ENCODE data around the gene OR9Q1.
"Not testable (repeated sequence)": the region's sequence is repeated elsewhere in the genome, so short reads cannot be mapped to it uniquely, and the experiment has no call there.

The OR9Q1 gene

GRCh38 chr11:58023435-58023931, at the start of gene OR9Q1:
Gene OR9Q1 (plus strand): TSS chr11:58023881. CDS start chr11:58179445, 155,564 bp downstream.
- DNase-seq: no peak

- DNase-seq: no peak
Observed at GRCh38 chr11:57974132-57974531, 49.5 kb upstream of the OR9Q1 start.

- no peak for DNase-seq
Observed at GRCh38 chr11:57974848-57975601, 48.7 kb upstream of the OR9Q1 start.

- DNase-seq: no peak
Observed at GRCh38 chr11:57977709-57978108, 46.0 kb upstream of the OR9Q1 start.

- no peak for DNase-seq
Observed at GRCh38 chr11:57978686-57979531, 44.8 kb upstream of the OR9Q1 start.

- DNase-seq: no peak
Observed at GRCh38 chr11:57979532-57980079, 44.1 kb upstream of the OR9Q1 start.

- no peak for DNase-seq
Observed at GRCh38 chr11:57980201-57980600, 43.5 kb upstream of the OR9Q1 start.

GRCh38 chr11:57981536-57981935, 42.1 kb upstream of the OR9Q1 start:
- no peak for DNase-seq

- no peak for DNase-seq
Observed at GRCh38 chr11:57982776-57983175, 40.9 kb upstream of the OR9Q1 start.

GRCh38 chr11:57983191-57983590, 40.5 kb upstream of the OR9Q1 start:
- no peak for DNase-seq

GRCh38 chr11:57999523-57999922, 24.2 kb upstream of the OR9Q1 start:
- not testable (repeated sequence) for DNase-seq

GRCh38 chr11:58000021-58000420, 23.7 kb upstream of the OR9Q1 start:
- DNase-seq: not testable (repeated sequence)

GRCh38 chr11:58000699-58001098, 23.0 kb upstream of the OR9Q1 start:
- DNase-seq: no peak

GRCh38 chr11:58003036-58003435, 20.6 kb upstream of the OR9Q1 start:
- DNase-seq: no peak

- DNase-seq: no peak
Observed at GRCh38 chr11:58003591-58003990, 20.1 kb upstream of the OR9Q1 start.

GRCh38 chr11:58004664-58005063, 19.0 kb upstream of the OR9Q1 start:
- DNase-seq: no peak

GRCh38 chr11:58006940-58007339, 16.7 kb upstream of the OR9Q1 start:
- no peak for DNase-seq

GRCh38 chr11:58011771-58012170, 11.9 kb upstream of the OR9Q1 start:
- DNase-seq: no peak

- no peak for DNase-seq
Observed at GRCh38 chr11:58024601-58025091, 965 bp downstream of the OR9Q1 start.

- DNase-seq: no peak
Observed at GRCh38 chr11:58027341-58027740, 3.7 kb downstream of the OR9Q1 start.

- DNase-seq: no peak
Observed at GRCh38 chr11:58028687-58029411, 5.2 kb downstream of the OR9Q1 start.

GRCh38 chr11:58030653-58031052, 7.0 kb downstream of the OR9Q1 start, which contains the start of gene OR6Q1:
Gene OR6Q1 (plus strand): TSS chr11:58030953. CDS start chr11:58030953, 0 bp downstream.
- no peak for DNase-seq

- DNase-seq: no peak
Observed at GRCh38 chr11:58034471-58034870, 10.8 kb downstream of the OR9Q1 start.
